GM21423 (cell line): Measurements from ENCODE around the gene USH1G.
"Not testable (repeated sequence)": the region's sequence is repeated elsewhere in the genome, so short reads cannot be mapped to it uniquely, and the experiment has no call there.

ENCODE experiments used
- ATAC-seq: cut with Tn5 transposase; IDR thresholded peaks from one replicate; pipeline ENCODE4 v1.9.1; 2021; ENCODE audit warnings: mild to moderate bottlenecking, moderate library complexity; ENCODE audit not compliant: unreplicated experiment

The USH1G gene

GRCh38 chr17:74906214-74906793 lies 16.8 kb downstream of the USH1G start:
- not testable (repeated sequence) for ATAC-seq

GRCh38 chr17:74904687-74905409 lies 18.2 kb downstream of the USH1G start:
- no peak for ATAC-seq

- no peak for ATAC-seq
Observed at GRCh38 chr17:74903671-74904070, 19.4 kb downstream of the USH1G start.

- ATAC-seq, result no peak
Observed at GRCh38 chr17:74903034-74903433, 20.0 kb downstream of the USH1G start.

DNA sequence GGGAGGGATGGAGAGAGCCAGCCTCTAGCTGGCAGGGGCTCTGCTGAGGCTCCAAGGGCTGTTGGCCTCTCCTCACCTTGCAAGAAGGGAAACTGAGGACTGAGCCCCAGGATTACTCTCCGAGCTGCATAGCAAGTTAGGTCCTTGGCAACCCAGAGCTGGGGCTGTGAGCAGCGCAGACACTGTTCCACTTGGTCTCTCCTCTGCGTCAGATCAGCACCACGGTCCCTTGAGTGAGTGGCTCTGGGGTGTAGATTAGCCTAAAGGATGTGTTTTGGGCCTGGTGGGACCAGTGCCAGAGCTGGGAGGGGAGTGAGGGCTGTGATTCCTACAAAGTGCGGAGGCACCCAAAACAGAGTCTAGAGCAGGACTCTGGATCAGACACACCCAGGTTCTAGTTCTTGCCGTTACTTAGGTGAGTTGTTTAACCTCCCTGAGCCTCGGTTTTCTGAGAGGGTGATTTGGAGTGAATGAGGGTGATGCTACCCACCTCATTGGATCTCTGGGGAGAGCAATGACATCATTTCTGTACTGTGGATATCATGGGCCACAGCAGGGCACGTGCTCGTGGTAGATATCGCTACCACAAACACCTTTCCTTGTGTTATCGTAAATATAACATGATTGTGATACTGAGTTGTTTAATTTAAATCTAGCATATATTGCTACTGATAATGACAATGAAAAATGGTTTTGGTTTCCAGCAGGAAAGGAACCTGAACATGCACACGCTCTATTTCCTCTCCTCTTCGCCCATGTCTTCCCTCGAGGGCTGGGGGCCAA lies 21.5 kb downstream of the USH1G start:
- no peak for ATAC-seq

GRCh38 chr17:74900208-74900607 lies 22.8 kb downstream of the USH1G start:
- ATAC-seq, result no peak

- no peak for ATAC-seq
Observed at GRCh38 chr17:74898376-74898946, 24.6 kb downstream of the USH1G start.

DNA sequence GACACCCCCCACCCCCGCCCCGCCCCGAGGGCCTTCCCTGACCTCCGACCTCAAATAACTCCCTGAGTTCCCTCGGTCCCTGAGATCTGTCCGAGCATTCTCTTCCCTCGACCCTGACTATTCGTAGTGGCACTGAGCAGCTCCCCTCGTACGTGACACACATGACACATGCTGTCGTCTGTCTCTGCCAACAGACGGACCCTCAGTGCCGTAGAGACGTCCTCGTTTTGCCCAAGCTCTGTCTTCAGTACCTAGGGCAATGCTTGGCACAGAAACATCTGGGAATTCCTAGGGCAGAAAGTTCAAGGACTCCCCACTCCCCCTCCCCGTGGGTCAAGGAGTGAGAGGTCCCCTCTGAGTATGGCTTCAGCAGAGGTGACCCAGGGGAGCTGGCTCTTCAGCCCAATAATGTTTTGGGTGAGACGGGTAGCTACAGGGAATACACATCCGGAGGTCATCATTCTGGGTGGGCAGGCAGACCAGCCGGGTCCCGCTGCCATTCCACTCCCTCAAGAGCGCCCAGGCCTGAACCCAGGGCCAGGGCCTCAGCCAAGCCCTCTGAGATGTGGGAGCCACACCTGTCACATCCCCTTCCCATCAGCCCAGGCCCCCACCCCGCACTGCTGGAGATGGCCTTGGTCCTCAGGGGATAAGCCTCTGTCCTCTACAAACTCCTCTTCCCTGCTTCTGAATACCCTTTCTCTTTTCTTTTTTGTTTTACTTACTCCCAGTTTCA lies 29.0 kb downstream of the USH1G start:
- ATAC-seq, result no peak

GRCh38 chr17:74892974-74893911 lies 29.8 kb downstream of the USH1G start, which contains the start of gene FADS6:
TSS of gene FADS6 (minus strand) at chr17:74893633. CDS start at chr17:74893595, 38 bp downstream.
- ATAC-seq, result no peak

DNA sequence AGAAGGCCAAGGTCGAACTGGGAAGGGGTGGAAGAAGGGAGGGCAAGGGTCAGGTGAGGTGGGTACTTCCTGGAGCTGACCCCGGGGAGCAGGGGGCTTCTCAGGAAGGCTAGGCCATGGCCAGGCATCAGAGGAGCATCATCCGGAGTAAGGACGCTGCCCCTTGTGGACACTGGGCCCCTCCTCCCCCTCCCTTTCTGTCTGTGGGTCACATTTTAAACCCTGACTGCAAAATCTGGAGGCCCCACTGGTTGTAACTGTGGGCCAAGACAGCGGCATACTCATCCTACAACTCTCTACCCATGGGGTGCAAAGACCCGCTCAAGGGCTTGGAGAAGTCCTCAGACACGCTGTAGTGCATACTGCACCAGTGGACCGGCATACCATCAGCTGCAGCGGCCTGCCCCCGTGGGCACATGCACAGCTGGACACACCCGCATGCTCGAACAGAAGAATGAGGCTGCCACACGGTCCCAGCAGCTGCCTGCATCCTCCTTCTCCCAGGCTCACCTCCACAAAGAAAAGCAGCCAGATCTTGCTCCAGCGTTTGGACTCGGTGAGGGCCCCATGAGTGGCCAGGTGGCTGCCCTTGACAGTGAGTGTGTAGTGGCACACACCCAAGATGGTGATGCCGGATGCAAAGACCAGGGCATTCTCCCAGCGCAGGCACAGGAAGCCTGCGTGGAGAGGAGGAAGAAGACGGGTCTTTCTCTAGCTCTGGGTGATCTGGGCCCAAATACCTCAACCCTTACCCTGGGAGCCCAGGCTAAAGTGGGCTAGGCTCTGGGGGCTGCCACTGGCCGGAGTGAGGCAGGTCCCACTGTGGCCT lies 30.8 kb downstream of the USH1G start:
- no peak for ATAC-seq

DNA sequence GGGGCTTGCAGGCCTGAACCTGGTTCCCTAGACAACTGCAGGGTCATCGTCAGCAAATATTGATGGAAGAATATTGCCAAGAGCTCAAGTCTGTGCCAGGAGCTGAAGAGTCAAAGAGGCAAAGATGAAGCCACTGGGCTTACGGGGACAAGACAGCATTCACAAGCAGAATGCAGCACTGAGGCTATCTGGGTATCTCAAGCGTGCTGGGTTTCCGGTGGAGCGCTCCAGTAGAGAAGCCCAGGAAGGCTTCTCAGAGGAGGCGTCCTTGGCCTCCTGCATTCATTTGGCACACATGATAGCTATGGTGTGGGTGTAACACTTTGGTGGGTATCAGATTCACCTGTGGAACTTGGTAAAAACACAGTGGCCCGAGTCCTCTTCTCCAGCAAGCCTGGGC lies 32.5 kb downstream of the USH1G start:
- no peak for ATAC-seq

DNA sequence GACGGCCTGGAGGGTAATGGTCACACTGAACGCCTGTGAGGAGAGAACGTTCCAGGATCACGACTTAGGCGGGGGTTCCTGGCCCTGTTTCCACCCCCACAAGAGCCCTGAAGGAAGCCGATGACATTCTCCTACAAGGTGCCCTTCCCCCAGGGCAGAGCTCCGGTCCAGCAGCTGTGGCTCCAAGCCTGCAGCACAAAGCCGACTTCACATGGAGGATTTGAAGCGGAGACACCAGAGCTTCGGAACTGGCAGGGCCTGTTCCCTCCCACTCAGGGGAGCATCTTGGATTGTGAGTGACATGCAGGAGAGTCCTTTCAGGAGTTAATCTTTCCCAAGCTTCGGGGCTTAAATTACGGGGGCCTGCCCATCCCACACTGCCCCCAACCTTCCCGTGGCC lies 34.6 kb downstream of the USH1G start:
- ATAC-seq, result no peak

DNA sequence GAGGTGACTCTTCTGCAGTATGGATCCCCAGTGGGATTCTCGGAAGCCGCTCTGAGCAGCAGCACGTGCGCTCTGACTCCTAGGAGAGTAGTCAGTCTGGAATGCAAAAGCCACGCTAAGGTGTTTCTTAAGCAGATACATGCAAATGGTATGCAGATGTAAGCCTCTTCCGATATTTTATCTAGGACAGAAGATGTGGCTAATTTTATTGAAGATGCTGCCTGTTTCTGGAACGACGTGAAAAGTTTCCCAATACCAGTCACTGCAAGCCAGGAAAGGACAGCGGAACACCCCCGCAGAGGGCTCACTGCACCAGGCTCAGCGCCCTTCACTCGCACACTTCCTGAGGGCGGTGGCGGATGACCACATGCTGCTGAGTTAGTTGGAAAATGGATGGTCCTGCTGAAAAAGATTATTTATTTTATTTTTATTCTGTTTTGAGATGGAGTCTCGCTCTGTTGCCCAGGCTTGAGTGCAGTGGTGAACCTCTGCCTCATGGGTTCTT lies 39.8 kb downstream of the USH1G start:
- ATAC-seq, result no peak

- ATAC-seq, result no peak
Observed at GRCh38 chr17:74882517-74883240, 40.4 kb downstream of the USH1G start.

GRCh38 chr17:74881073-74881472 lies 42.0 kb downstream of the USH1G start:
- no peak for ATAC-seq

- ATAC-seq, result no peak
Observed at GRCh38 chr17:74879308-74879707, 43.7 kb downstream of the USH1G start.

DNA sequence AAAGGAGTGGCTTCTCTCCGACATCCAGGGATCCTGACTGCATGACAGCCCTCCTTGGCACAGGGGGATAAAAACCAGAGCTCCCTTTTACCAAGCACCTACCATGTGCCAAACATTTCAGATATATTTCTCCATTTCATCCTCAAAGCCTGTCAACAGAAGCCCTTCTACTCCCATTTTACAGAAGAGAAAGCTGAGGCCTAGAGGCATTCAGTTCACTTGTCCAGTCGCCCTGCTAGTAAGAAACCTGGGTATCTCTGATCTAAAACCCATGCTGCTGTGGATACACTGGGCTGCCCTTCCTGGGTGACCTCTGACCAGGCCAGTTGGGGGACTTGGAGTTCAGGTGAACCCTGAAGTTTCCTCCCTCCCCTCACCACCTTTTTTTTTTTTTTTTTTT lies 44.4 kb downstream of the USH1G start:
- ATAC-seq, result no peak
